GM10266 (cell line): ENCODE measurements around the gene TAPT1.

Experiments
- DNase-seq: peaks from one replicate; pipeline ENCODE4 v3.0.0; 2012; ENCODE audit errors: extremely low spot score
- TF ChIP-seq, protein P1 (sequence below): IDR thresholded peaks from 2 replicates; pipeline ENCODE4 v1.5.1; 2012; ENCODE audit warnings: mild to moderate bottlenecking, low read depth; ENCODE audit not compliant: control insufficient read depth, insufficient read depth; ENCODE audit errors: missing control alignments

Gene TAPT1

DNA sequence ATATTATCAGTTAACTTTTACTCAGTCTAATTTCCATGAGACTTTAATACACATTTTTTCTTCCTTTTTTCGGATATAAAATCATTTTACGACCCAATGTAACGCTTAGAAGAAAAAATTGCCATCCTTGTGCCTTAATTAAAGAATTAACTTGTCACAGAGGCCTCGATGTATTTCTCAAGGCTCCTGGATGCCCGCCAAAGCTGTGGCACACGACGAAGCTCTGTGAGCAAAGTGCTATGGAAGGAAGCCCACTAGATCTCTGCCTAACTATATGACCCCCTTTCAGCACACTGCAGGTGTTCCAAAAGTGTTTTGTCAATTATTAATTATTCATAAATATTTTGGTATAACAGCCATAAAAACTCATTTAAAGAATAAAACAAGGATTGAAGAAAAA lies 54.4 kb downstream of the TAPT1 start:
- TF ChIP-seq, protein P1, sequence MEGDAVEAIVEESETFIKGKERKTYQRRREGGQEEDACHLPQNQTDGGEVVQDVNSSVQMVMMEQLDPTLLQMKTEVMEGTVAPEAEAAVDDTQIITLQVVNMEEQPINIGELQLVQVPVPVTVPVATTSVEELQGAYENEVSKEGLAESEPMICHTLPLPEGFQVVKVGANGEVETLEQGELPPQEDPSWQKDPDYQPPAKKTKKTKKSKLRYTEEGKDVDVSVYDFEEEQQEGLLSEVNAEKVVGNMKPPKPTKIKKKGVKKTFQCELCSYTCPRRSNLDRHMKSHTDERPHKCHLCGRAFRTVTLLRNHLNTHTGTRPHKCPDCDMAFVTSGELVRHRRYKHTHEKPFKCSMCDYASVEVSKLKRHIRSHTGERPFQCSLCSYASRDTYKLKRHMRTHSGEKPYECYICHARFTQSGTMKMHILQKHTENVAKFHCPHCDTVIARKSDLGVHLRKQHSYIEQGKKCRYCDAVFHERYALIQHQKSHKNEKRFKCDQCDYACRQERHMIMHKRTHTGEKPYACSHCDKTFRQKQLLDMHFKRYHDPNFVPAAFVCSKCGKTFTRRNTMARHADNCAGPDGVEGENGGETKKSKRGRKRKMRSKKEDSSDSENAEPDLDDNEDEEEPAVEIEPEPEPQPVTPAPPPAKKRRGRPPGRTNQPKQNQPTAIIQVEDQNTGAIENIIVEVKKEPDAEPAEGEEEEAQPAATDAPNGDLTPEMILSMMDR = no peak
- DNase-seq = no peak

DNA sequence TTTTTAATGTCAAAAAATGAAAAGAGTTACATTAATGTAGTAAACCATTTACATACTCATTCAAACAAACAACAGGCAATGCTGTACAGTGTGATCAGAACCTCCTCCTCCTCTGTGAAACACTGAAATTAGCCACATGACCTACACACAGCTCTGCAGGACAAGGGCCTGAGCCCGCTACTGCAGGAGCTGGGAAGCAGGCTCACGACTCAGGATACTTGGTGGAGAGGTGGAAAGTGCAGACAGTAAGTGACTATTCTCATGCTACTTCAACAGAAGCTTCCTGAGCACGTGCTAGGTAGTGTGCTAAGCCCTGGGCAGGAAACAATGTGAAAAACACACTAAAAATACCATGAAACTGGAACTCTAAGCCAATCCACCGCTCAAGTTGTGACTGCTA lies 56.8 kb downstream of the TAPT1 start:
- no peak for DNase-seq
- TF ChIP-seq, protein P1 = no peak

GRCh38 chr4:16168710-16169388 lies 57.4 kb downstream of the TAPT1 start:
- no peak for DNase-seq
- TF ChIP-seq, protein P1 = no peak

- TF ChIP-seq, protein P1 = no peak
- no peak for DNase-seq
Observed at GRCh38 chr4:16168144-16168543, 58.1 kb downstream of the TAPT1 start.

GRCh38 chr4:16165931-16166330 lies 60.3 kb downstream of the TAPT1 start:
- no peak for DNase-seq
- TF ChIP-seq, protein P1 = no peak

- TF ChIP-seq, protein P1 = no peak
- no peak for DNase-seq
Observed at GRCh38 chr4:16162891-16163290, 63.4 kb downstream of the TAPT1 start.

DNA sequence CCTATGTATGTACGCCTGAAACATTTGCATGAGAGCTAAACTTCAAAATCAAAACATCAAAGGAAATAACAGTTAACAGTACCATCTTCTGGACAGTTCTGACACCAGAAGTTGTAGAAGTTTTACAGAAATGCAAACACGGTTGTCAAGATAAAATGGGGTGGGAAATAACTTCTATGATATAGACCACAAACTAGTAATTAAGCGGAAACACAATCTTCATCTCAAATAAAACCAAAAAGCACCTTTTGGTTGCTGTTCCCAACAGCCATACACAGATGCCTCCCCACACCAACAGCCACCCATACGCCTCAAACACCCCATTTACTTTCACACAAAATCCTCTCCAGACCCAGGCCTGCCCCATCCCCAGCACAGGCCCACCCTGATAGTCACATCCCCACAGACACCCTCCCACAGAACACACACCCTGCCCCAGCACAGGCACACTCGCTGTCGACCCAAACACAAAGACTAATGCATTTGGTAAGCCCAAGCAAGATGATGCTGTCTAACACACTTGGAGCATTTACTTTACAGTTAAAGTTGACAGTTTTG lies 64.3 kb downstream of the TAPT1 start:
- DNase-seq = no peak
- TF ChIP-seq, protein P1 = no peak
